ENCODE measurements around the gene OR11A1. TPM values are rescaled to one million over a fixed set of nuclear protein-coding genes. Genes with fewer than 3 reads are reported as not detected.

The OR11A1 gene
- total RNA-seq, 4 donors from 2014 or later, result not detected

- Histone ChIP-seq H3K36me3 (no peaks in the 10 kb centered on the region), H3K9me3 (no peaks in the 10 kb centered on the region), H3K4me1 (no peaks in the 10 kb centered on the region), H3K27me3 (no peaks in the 10 kb centered on the region), H3K4me3 (replicated peaks in 1 of 3) (no peak overlapping the region), H3K27ac (no peak overlapping the region)
- TF ChIP-seq CTCF (IDR thresholded peaks at IDR 0.05) (no peak), POLR2A (IDR thresholded peaks at IDR 0.05) (no peak)
- DNase-seq, result no peak
- WGBS, 2 donors, result 59 to 73% methylated on average over 4 of the region's 4 CpGs
- intact Hi-C loops (cut with DNase I), result no loop called here
These were observed 38.7 kb upstream of the OR11A1 start for GRCh38 chr6:29495571-29495970.

GRCh38 chr6:29494131-29494530 lies 37.3 kb upstream of the OR11A1 start:
- intact Hi-C loops (cut with DNase I), result no loop called here
- Histone ChIP-seq H3K9me3 (no peaks in the 10 kb centered on the region), H3K27me3 (no peaks in the 10 kb centered on the region), H3K36me3 (no peaks in the 10 kb centered on the region), H3K4me3 (replicated peaks in 1 of 3) (no peak overlapping the region), H3K27ac (no peak overlapping the region), H3K4me1 (no peaks in the 10 kb centered on the region)
- TF ChIP-seq POLR2A (IDR thresholded peaks at IDR 0.05), result no peak
- no peak for TF ChIP-seq CTCF (IDR thresholded peaks at IDR 0.05)
- DNase-seq, result no peak
- 62 to 83% methylated on average over 2 of the region's 2 CpGs for WGBS, 2 donors

- Histone ChIP-seq H3K4me3 (replicated peaks in 1 of 3) (no peak overlapping the region), H3K4me1 (no peaks in the 10 kb centered on the region), H3K27me3 (no peaks in the 10 kb centered on the region), H3K27ac (no peak overlapping the region), H3K9me3 (no peaks in the 10 kb centered on the region), H3K36me3 (no peaks in the 10 kb centered on the region)
- TF ChIP-seq CTCF (IDR thresholded peaks at IDR 0.05) (no peak), POLR2A (IDR thresholded peaks at IDR 0.05) (no peak)
- WGBS, 2 donors, result 63 to 67% methylated on average over 2 of the region's 2 CpGs
- intact Hi-C loops (cut with DNase I), result no loop called here
- no peak for DNase-seq
These were observed 36.4 kb upstream of the OR11A1 start for GRCh38 chr6:29493261-29493660.

- H3K36me3 ChIP-seq, result no peaks in the 10 kb centered on the region
- no peak overlapping the region for H3K4me3 ChIP-seq (replicated peaks in 1 of 3)
- H3K27ac ChIP-seq, result no peak overlapping the region
- no peak for DNase-seq
- no peaks in the 10 kb centered on the region for H3K4me1 ChIP-seq
- intact Hi-C loops (cut with DNase I), result no loop called here
- H3K9me3 ChIP-seq, result no peaks in the 10 kb centered on the region
- H3K27me3 ChIP-seq, result no peaks in the 10 kb centered on the region
- 85 to 92% methylated on average over 4 of the region's 4 CpGs for WGBS, 2 donors
- TF ChIP-seq CTCF (IDR thresholded peaks at IDR 0.05) (no peak), POLR2A (IDR thresholded peaks at IDR 0.05) (no peak)
These were observed 34.7 kb upstream of the OR11A1 start for GRCh38 chr6:29491574-29491973.

- Histone ChIP-seq H3K4me3 (replicated peaks in 1 of 3) (no peak overlapping the region), H3K4me1 (no peaks in the 10 kb centered on the region), H3K36me3 (no peaks in the 10 kb centered on the region), H3K9me3 (no peaks in the 10 kb centered on the region), H3K27me3 (no peaks in the 10 kb centered on the region), H3K27ac (no peak overlapping the region)
- intact Hi-C loops (cut with DNase I), result no loop called here
- 69 to 80% methylated on average over 2 of the region's 2 CpGs for WGBS, 2 donors
- no peak for TF ChIP-seq CTCF (IDR thresholded peaks at IDR 0.05)
- TF ChIP-seq POLR2A (IDR thresholded peaks at IDR 0.05), result no peak
- no peak for DNase-seq
These were observed 33.7 kb upstream of the OR11A1 start for GRCh38 chr6:29490552-29490951.

Measured in thyroid gland (tissue), 4 donors.